Measurements from ENCODE around the gene RAB4B. TPM values are rescaled to one million over a fixed set of nuclear protein-coding genes. Genes with fewer than 3 reads are reported as not detected.
"Not testable (repeated sequence)": the region's sequence is repeated elsewhere in the genome, so short reads cannot be mapped to it uniquely, and the experiment has no call there.

RAB4B gene
- total and polyA plus RNA-seq, 12 donors, result 25.8 to 135 (median 68.2) TPM

- H3K9me3 ChIP-seq (replicated peaks in 1 of 3); H3K36me3 ChIP-seq (replicated peaks in 1 of 2); H3K27me3 ChIP-seq: not testable (repeated sequence)
- TF ChIP-seq, protein P1, sequence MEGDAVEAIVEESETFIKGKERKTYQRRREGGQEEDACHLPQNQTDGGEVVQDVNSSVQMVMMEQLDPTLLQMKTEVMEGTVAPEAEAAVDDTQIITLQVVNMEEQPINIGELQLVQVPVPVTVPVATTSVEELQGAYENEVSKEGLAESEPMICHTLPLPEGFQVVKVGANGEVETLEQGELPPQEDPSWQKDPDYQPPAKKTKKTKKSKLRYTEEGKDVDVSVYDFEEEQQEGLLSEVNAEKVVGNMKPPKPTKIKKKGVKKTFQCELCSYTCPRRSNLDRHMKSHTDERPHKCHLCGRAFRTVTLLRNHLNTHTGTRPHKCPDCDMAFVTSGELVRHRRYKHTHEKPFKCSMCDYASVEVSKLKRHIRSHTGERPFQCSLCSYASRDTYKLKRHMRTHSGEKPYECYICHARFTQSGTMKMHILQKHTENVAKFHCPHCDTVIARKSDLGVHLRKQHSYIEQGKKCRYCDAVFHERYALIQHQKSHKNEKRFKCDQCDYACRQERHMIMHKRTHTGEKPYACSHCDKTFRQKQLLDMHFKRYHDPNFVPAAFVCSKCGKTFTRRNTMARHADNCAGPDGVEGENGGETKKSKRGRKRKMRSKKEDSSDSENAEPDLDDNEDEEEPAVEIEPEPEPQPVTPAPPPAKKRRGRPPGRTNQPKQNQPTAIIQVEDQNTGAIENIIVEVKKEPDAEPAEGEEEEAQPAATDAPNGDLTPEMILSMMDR (IDR thresholded peaks at IDR 0.05), result peak; percentile 5 to 43 (median 30)
- H3K4me3 ChIP-seq, result peak overlapping the region in 1 of 4 donors; percentile 35
- DNase-seq, result peak; percentile 83 to 92 (median 87)
- peak overlapping the region in 3 of 5 donors; percentile 11 to 67 (median 54) for H3K27ac ChIP-seq
- WGBS, 4 donors, result 24 to 74% (median 50%) methylated on average over 9 to 31 of the region's 36 CpGs
- intact Hi-C loops (cut with DNase I), result loop anchor here in 1 of 2 donors (5.0 kb wide), 1 partner anchor 156 kb away; no protein-coding TSS in a partner anchor
- H3K4me1 ChIP-seq (replicated peaks in 1 of 2), result peaks cover 23 to 31% of the 10 kb centered on the region in 2 donors
Observed at GRCh38 chr19:40818480-40819399, 40.7 kb downstream of the RAB4B start.

DNA sequence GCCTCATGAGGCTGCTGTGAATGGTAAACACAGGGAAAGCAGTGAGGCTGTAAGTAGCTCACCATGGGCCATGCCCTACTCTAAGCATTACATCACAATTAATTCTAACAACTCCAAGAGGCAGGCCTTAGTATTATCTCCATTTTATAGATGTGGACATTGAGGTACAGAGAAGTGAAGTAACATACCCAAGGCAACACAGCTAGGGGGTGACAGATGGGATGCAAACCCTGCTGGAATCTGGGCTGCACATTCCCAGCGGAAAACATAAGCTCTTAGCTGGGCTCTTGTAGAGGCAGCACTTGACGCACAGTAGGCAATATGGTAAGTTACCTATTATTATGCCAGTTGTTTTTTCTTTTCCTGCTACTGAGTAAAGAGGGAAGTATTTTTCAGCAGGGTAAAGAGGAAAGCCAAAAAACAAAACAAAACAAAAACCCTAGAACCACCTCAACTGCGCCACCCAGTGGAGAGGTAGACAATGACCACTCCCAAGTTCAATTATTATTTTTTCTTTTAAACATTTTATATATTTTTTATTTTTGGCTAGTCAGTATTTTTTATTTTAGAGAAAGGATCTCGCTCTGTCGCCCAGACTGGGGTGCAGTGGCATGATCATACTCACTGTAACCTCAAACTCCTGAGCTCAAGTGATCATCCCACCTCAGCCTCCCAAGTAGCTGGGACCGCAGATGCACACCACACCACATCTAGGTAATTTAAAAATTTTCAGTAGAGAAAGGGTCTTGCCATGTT, 41.6 kb downstream of the RAB4B start:
- Histone ChIP-seq H3K4me1 (replicated peaks in 1 of 2) (peaks cover 27 to 35% of the 10 kb centered on the region in 2 donors), H3K27ac (peak overlapping the region in 3 of 5 donors; percentile 11 to 54 (median 53))
- H3K27me3 ChIP-seq; H3K9me3 ChIP-seq (replicated peaks in 1 of 3); H3K4me3 ChIP-seq; H3K36me3 ChIP-seq (replicated peaks in 1 of 2): not testable (repeated sequence)
- intact Hi-C loops (cut with DNase I), result loop anchor here in 1 of 2 donors (5.0 kb wide), 1 partner anchor 157 kb away; no protein-coding TSS in a partner anchor
- 40 to 48% (median 44%) methylated on average over 6 of the region's 6 CpGs for WGBS, 4 donors
- TF ChIP-seq, protein P1 (IDR thresholded peaks at IDR 0.05), result peak; percentile 67 to 89 (median 84)
- DNase-seq, result peak in 3 of 7 donors; percentile 57 to 75 (median 71)

GRCh38 chr19:40822161-40822560, 44.1 kb downstream of the RAB4B start:
- Histone ChIP-seq H3K36me3 (replicated peaks in 1 of 2) (no peaks in the 10 kb centered on the region), H3K9me3 (replicated peaks in 1 of 3) (no peaks in the 10 kb centered on the region), H3K4me3 (no peak overlapping the region), H3K27ac (peak overlapping the region in 4 of 5 donors; percentile 64 to 94 (median 70)), H3K27me3 (no peaks in the 10 kb centered on the region), H3K4me1 (replicated peaks in 1 of 2) (peaks cover 27 to 35% of the 10 kb centered on the region in 2 donors)
- intact Hi-C loops (cut with DNase I), result no loop called here
- peak in 2 of 7 donors; percentile 28 to 52 for DNase-seq
- TF ChIP-seq POLR2A (IDR thresholded peaks at IDR 0.05), result no peak
- TF ChIP-seq, protein P1 (IDR thresholded peaks at IDR 0.05), result no peak
- 89 to 92% (median 91%) methylated on average over 17 to 22 of the region's 22 CpGs for WGBS, 4 donors

GRCh38 chr19:40822704-40823553, 44.9 kb downstream of the RAB4B start:
- H3K36me3 ChIP-seq (replicated peaks in 1 of 2); H3K9me3 ChIP-seq (replicated peaks in 1 of 3); H3K4me3 ChIP-seq; intact Hi-C loops (cut with DNase I); H3K27me3 ChIP-seq: not testable (repeated sequence)
- DNase-seq, result peak; percentile 58 to 87 (median 81)
- Histone ChIP-seq H3K27ac (peak overlapping the region; percentile 57 to 94 (median 67)), H3K4me1 (replicated peaks in 1 of 2) (peaks cover 27 to 35% of the 10 kb centered on the region in 2 donors)
- 29 to 38% (median 32%) methylated on average over 9 of the region's 9 CpGs for WGBS, 4 donors

GRCh38 chr19:40824916-40825315, 46.9 kb downstream of the RAB4B start:
- H3K4me3 ChIP-seq; H3K27ac ChIP-seq; H3K27me3 ChIP-seq; intact Hi-C loops (cut with DNase I); H3K36me3 ChIP-seq (replicated peaks in 1 of 2); H3K9me3 ChIP-seq (replicated peaks in 1 of 3): not testable (repeated sequence)
- DNase-seq, result peak in 2 of 7 donors; percentile 24 to 50
- 79 to 93% (median 90%) methylated on average over 9 to 16 of the region's 16 CpGs for WGBS, 4 donors
- peaks cover 21% of the 10 kb centered on the region in 2 donors for H3K4me1 ChIP-seq (replicated peaks in 1 of 2)

- H3K27ac ChIP-seq; H3K4me3 ChIP-seq; intact Hi-C loops (cut with DNase I); H3K36me3 ChIP-seq (replicated peaks in 1 of 2); H3K9me3 ChIP-seq (replicated peaks in 1 of 3); H3K27me3 ChIP-seq: not testable (repeated sequence)
- DNase-seq, result peak in 2 of 7 donors; percentile 17 to 44
- H3K4me1 ChIP-seq (replicated peaks in 1 of 2), result peaks cover 21% of the 10 kb centered on the region in 2 donors
- 91 to 100% (median 98%) methylated on average over 3 to 5 of the region's 6 CpGs; no CpG with 5 or more reads in 1 of the 4 donors for WGBS, 4 donors
Observed at GRCh38 chr19:40825460-40826095, 47.5 kb downstream of the RAB4B start.

Measured in adrenal gland (tissue), 12 donors.